IPS-18c (cell line): ENCODE data around the gene IQGAP3.
"Not testable (repeated sequence)": the region's sequence is repeated elsewhere in the genome, so short reads cannot be mapped to it uniquely, and the experiment has no call there.

Experiments used
- H3K4me3 ChIP-seq: 2 replicates; pipeline ENCODE4 v1.7.0; 2013; ENCODE audit warnings: low read depth, mild to moderate bottlenecking, low read length, moderate library complexity; ENCODE audit not compliant: insufficient read depth
- H3K9me3 ChIP-seq: one replicate; pipeline ENCODE4 v1.6.1; 2013; ENCODE audit warnings: mild to moderate bottlenecking, low read length, moderate library complexity; ENCODE audit not compliant: control insufficient read depth, insufficient read depth

The IQGAP3 gene

DNA sequence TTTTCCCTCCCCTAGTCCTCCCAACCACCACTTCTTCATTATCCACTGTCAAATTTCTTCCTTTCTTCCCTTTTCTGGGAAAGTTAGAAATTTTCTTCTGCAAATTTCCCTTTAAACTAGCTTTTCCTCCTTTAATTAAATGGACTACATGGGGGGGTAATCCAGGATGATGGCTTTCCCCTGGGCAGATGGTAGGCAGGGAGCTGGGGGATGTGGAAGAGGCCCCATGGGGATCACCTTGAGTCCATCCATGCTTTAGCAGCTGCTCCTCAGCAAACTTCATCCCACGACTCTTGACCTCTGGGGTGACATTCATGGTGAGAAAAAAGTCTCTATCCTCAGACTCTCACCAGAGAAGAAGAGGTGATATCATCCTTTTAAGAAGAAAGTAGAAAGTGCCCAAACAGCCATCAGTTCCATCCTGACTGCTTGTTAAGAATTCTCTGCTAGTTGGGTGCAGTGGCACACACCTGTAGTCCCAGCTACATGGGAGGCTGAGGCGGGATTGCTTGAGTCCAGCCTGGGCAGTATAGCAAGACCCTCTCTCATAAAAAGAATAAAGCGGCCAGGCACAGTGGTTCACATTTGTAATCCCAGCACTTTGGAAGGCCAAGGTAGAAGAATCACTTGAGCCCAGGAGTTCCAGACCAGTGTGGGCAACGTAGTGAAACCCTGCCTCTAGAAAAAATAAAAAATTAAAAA is 26.5 kb upstream of the IQGAP3 start:
- H3K9me3 ChIP-seq = no peaks in the 10 kb centered on the region
- no peak overlapping the region for H3K4me3 ChIP-seq

DNA sequence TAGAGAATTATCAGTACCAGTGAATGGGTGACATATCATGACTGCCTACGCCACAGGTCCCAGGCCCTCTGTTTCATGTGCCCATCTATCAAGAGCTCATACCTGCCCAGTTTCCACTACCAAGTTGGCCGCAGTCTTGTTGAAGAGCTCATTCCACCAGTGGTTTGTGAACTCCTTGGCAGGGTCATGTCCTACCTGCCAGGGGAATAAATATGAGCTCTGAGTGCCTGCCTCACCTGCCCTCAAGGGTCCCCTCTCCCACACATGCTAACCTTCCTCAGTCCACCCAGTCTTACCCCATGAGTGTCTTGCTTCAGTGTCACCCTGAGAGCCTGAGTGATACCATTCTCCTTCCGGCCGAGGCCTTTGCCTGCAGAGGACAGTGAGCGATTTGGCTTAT is 25.8 kb upstream of the IQGAP3 start:
- Histone ChIP-seq H3K4me3 (no peak overlapping the region), H3K9me3 (no peaks in the 10 kb centered on the region)

DNA sequence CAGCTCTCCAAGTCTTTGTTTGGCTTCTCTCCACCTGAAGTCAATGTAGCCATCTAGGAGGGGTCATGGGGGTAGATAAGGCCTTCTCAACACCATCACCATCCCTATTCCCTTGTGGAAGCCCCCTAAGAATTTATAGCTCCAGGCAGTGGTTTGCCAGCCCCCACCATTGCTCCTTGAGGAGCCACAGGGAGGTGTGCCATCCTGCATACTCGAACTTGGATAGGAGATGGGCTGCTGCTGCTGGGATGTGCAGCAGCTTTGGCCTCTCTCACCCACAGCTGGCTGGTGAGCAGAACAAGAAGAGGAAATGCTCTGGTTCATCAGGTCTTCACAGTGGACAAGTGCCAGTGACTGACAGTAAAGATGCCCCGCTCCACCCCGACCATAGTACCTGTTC is 24.1 kb upstream of the IQGAP3 start:
- no peaks in the 10 kb centered on the region for H3K9me3 ChIP-seq
- no peak overlapping the region for H3K4me3 ChIP-seq

DNA sequence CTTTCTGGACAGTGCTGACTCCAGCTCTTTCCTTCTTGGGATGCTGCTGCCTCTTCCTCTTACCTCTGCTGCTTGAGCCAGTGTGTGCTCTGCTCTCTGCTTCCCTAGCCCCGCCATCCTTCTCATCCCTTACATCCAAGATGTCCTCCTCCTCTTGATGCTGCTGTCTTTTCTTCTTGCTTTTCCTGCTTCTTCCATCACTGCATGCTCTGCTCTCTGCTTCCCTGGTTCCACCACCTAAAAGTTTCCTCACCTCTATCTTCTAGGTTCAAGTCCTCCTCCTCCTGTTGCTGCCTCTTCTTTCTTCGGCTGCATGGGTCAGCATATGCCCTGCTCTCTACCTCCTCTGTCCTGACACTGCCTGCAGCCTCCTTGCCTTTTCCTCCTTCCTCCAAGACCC is 22.7 kb upstream of the IQGAP3 start:
- H3K4me3 ChIP-seq = no peak overlapping the region

DNA sequence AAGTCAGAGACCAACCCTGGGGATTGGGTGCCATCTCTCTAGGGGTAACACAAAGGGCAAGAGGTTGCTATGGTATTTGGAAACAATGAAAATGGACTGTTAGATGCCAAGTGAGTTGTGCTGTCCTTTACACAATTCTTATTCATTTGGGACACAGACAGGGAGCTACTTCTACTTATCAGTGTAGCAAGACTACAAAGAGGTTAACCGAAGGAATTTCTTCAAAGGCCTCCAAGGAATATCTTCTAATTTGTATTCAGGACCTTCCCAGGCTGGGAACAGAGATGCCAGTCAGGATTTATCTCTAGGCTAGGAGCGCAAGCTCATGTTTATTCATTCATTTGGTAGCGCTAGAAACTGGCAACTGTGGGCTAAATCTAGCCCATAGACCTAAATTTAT is 21.8 kb upstream of the IQGAP3 start:
- Histone ChIP-seq H3K4me3 (no peak overlapping the region), H3K9me3 (no peaks in the 10 kb centered on the region)

More for the DNA sequence above, 22.7 kb upstream of the IQGAP3 start:
- H3K9me3 ChIP-seq = no peaks in the 10 kb centered on the region

DNA sequence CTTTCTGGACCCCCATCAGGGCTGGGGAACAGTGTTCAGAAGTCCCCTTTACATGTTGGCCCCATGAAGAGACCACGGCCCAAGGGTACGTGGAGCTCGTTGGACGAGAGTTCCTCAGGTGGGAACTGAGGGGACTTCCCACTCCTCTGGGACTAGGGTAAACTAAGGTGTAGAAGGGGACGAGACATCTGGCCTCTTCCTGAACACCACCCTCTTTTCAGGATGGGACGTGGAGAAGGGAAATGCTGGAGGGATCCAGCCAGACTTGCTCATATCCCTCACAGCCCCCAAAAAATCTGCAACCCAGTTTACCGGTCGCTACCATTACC is 21.3 kb upstream of the IQGAP3 start:
- no peaks in the 10 kb centered on the region for H3K9me3 ChIP-seq
- no peak overlapping the region for H3K4me3 ChIP-seq

GRCh38 chr1:156592910-156593660 is 20.7 kb upstream of the IQGAP3 start:
- H3K4me3 ChIP-seq = no peak overlapping the region
- H3K9me3 ChIP-seq = no peaks in the 10 kb centered on the region

GRCh38 chr1:156592158-156592909 is 20.0 kb upstream of the IQGAP3 start:
- H3K9me3 ChIP-seq = no peaks in the 10 kb centered on the region
- H3K4me3 ChIP-seq = peak overlapping the region; percentile 89

- Histone ChIP-seq H3K4me3 (peak within 1 kb of the TSS; percentile 89), H3K9me3 (no peaks in the 10 kb centered on the region)
These were observed 19.2 kb upstream of the IQGAP3 start, which contains the start of gene NAXE for GRCh38 chr1:156591432-156592157. NAXE (plus strand) TSS chr1:156591776; CDS start chr1:156591805, 29 bp downstream.

DNA sequence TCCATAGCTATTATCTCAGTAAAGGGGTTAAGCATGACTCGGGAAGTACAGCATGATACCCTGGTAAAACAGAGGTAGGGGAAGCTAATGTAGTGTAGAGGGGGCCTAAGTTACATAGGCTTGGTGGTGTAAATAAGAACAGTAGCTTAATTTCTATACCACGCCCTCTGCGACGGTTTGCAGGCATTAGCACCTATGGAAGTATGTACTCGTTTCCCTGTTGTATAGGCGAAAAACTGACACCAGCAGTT is 18.7 kb upstream of the IQGAP3 start:
- H3K9me3 ChIP-seq = no peaks in the 10 kb centered on the region
- H3K4me3 ChIP-seq = peak overlapping the region; percentile 89

- no peak overlapping the region; the same call in 1 of the 2 replicates for H3K4me3 ChIP-seq
- no peaks in the 10 kb centered on the region for H3K9me3 ChIP-seq
These were observed 18.2 kb upstream of the IQGAP3 start for GRCh38 chr1:156590326-156591180.

DNA sequence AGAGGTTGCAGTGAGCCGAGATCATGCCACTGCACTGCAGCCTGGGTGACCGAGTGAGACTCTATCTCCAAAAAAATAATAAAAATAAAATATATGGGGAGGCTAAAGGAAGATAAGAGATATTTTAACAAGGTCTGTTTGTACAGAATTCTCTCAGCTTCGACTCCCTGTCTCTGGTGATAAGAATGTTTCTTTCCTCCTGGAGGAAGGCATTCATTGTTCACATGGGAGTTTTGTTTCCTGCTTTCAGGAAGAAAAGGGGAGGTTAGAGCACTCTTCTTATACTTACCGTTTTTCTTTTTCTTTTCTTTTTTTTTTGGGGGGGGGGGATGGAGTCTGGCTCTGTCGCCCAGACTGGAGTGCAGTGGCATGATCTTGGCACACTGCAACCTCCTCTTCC is 17.2 kb upstream of the IQGAP3 start:
- Histone ChIP-seq H3K9me3 (no peaks in the 10 kb centered on the region), H3K4me3 (no peak overlapping the region)

GRCh38 chr1:156587927-156588326 is 15.6 kb upstream of the IQGAP3 start:
- not testable (repeated sequence) for H3K9me3 ChIP-seq, H3K4me3 ChIP-seq

- Histone ChIP-seq H3K4me3 (no peak overlapping the region), H3K9me3 (no peaks in the 10 kb centered on the region)
These were observed 14.6 kb upstream of the IQGAP3 start for GRCh38 chr1:156586892-156587477.

GRCh38 chr1:156586323-156586722 is 14.0 kb upstream of the IQGAP3 start:
- H3K4me3 ChIP-seq = no peak overlapping the region
- H3K9me3 ChIP-seq = no peaks in the 10 kb centered on the region

- Histone ChIP-seq H3K4me3 (no peak overlapping the region), H3K9me3 (no peaks in the 10 kb centered on the region)
These were observed 12.4 kb upstream of the IQGAP3 start for GRCh38 chr1:156584813-156585212.
